ENCODE results near the gene METTL3. TPM values are rescaled to one million over a fixed set of nuclear protein-coding genes. Genes with fewer than 3 reads are reported as not detected.

METTL3 gene
- total and polyA plus RNA-seq, 2 of the 13 experiments (the other 11 are each of a cell fraction or from before 2014, with no cell fraction given), result 123 to 130 TPM

DNA sequence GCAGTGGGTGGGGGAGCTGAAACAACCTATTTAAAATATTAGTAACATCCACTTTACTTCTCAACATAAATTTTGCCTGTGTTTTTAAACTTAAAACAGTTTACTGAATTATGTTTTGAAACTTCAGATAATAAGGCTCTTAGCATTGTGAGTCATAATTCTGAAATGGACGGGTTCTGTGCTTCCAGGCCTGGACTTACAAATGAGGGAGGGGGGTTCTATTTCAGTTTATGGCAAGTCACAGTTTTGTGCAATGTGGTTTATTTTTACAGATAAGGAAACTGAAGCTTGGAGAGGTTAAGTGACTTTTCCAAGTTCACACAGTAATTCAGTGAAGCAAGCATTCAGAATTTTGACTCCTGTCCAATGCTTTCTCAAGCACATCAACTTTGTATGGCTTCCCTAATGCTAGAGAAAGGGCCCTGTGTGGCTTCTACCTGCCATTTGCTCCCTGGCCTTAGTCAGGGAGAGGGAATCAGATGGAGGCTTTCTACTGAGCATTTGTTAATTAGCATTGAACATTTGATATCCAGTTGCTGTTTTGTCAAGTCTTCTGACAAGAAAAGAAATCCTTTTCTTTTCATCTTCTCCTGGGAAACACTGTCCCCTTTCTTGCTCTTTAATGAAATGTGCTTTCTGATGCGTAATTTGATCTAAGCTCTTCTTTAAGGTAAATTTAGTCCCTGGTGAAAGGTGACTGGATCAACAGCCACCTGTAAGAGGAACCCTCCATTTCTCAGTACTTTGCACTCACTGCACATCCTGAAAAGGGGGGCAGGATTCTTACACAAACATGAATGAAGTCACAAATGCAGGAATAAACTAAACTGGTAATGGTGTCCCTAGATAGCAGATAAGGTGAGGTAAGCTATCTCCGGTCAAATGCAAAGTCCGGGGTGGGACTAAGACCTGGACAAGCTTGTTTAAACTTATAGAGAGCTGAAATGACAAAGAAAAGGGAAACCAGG lies 17.5 kb upstream of the METTL3 start (continued):
- TF ChIP-seq RFX1 (IDR thresholded peaks at IDR 0.05) (no peak), ZNF543 (CRISPR knock-in tag; IDR thresholded peaks at IDR 0.05) (no peak), SNAPC2 (CRISPR knock-in tag; IDR thresholded peaks at IDR 0.05) (no peak), CENPBD1 (CRISPR knock-in tag; IDR thresholded peaks at IDR 0.05; ENCODE audit: borderline replicate concordance, low read depth) (no peak), EHMT2 (IDR thresholded peaks at IDR 0.05; ENCODE audit: borderline replicate concordance, low read depth, low read length) (no peak), POLR2AphosphoS5 (IDR thresholded peaks at IDR 0.05; ENCODE audit: low read depth, low read length) (peak; percentile 42; the same call in 1 of the 2 replicates), ZNF546 (CRISPR knock-in tag; conservative IDR thresholded peaks at IDR 0.05) (no peak), IRF2 (CRISPR knock-in tag; IDR thresholded peaks at IDR 0.05) (peak; percentile 90), MTA3 (CRISPR knock-in tag; IDR thresholded peaks at IDR 0.05) (no peak), ZNF781 (CRISPR knock-in tag; IDR thresholded peaks at IDR 0.05; ENCODE audit: borderline replicate concordance, not compliant biosample characterization) (no peak), PPARG (CRISPR knock-in tag; conservative IDR thresholded peaks at IDR 0.05) (peak; percentile 95), ZNF703 (CRISPR knock-in tag; IDR thresholded peaks at IDR 0.05; ENCODE audit: borderline replicate concordance) (no peak), CEBPZ (IDR thresholded peaks at IDR 0.05; ENCODE audit: low read length) (no peak), SIN3B (IDR thresholded peaks at IDR 0.05; ENCODE audit: low read length) (no peak), ZNF557 (CRISPR knock-in tag; IDR thresholded peaks at IDR 0.05) (peak; percentile 47; the same call in 1 of the 2 replicates), RFX3 (CRISPR knock-in tag; IDR thresholded peaks at IDR 0.05) (no peak; the same call in 1 of the 2 replicates), FIP1L1 (IDR thresholded peaks at IDR 0.05; ENCODE audit: borderline replicate concordance, insufficient read depth, low read depth, low read length) (no peak), ZC3H4 (CRISPR knock-in tag; IDR thresholded peaks at IDR 0.05; ENCODE audit: borderline replicate concordance) (no peak), YY1 (IDR thresholded peaks at IDR 0.05; ENCODE audit: insufficient read depth, insufficient replicate concordance, low read depth, low read length) (peak; percentile 73), MAX (IDR thresholded peaks at IDR 0.05) (no peak)
- TF ChIP-seq, protein P1, sequence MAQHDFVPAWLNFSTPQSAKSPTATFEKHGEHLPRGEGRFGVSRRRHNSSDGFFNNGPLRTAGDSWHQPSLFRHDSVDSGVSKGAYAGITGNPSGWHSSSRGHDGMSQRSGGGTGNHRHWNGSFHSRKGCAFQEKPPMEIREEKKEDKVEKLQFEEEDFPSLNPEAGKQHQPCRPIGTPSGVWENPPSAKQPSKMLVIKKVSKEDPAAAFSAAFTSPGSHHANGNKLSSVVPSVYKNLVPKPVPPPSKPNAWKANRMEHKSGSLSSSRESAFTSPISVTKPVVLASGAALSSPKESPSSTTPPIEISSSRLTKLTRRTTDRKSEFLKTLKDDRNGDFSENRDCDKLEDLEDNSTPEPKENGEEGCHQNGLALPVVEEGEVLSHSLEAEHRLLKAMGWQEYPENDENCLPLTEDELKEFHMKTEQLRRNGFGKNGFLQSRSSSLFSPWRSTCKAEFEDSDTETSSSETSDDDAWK (CRISPR knock-in tag; IDR thresholded peaks at IDR 0.05), result no peak
- TF ChIP-seq, protein P2, sequence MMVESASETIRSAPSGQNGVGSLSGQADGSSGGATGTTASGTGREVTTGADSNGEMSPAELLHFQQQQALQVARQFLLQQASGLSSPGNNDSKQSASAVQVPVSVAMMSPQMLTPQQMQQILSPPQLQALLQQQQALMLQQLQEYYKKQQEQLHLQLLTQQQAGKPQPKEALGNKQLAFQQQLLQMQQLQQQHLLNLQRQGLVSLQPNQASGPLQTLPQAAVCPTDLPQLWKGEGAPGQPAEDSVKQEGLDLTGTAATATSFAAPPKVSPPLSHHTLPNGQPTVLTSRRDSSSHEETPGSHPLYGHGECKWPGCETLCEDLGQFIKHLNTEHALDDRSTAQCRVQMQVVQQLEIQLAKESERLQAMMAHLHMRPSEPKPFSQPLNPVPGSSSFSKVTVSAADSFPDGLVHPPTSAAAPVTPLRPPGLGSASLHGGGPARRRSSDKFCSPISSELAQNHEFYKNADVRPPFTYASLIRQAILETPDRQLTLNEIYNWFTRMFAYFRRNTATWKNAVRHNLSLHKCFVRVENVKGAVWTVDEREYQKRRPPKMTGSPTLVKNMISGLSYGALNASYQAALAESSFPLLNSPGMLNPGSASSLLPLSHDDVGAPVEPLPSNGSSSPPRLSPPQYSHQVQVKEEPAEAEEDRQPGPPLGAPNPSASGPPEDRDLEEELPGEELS (CRISPR knock-in tag; IDR thresholded peaks at IDR 0.05), result peak; percentile 94
